ENCODE data around the gene MTHFD1L.
"Not testable (repeated sequence)": the region's sequence is repeated elsewhere in the genome, so short reads cannot be mapped to it uniquely, and the experiment has no call there.

The MTHFD1L gene

DNA sequence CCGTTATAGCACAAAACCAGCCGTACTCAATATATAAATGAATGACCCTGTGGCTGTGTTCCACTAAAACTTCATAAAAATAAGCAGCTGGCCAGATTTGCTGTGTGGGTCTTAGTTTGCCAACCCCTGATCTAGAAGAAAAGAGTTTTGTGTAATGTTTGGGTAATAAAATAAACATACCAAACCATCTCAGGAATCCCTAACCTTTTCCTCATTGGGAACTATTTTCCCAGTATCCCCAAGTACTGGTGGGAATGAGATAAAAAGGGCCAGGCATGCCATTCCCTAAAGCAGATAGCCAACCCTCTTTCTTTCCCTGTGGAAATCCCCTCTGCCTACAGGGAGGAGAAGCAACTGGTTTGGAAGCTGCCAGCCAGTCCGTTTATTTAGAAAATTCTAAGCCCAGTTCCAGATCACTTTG lies 205.1 kb downstream of the MTHFD1L start:
- no peak for DNase-seq

DNA sequence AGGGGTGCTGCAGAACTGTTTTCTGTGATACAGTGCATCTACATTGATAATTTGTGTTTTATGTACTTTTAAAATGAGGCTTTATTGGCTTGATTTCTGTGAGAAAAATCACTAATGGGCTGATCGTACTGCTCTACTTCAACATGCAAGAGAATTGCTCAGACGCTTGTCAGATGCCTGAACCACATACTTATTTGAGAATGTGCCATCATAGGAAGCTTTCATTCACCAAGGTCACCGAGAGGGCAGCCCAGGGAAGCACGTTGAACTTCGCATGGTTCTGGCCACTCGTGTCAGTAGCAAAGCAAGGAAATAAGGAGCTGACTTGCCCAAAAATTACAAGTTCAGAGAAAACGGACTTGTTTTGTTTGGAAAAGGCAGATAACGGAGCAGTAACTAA lies 205.8 kb downstream of the MTHFD1L start:
- DNase-seq: no peak

DNA sequence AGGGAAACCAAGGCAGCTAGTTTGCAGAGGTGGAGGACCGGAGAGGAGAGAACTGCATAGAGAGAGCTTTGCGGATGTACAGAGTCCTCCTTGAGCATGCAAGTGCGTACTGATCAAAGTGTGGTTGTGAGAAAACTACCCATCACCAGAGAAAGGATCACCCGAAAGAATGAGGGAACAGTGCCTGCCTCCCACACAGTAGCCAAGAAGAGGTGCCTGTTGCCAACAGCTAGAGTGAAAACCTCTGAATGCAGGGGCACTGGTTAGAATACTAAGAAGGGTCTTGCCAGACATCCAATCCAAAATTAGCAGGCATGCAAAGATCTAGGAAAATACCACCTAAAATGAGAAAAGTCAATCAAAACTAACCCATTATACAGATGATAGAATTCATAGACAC lies 207.6 kb downstream of the MTHFD1L start:
- DNase-seq: no peak

DNA sequence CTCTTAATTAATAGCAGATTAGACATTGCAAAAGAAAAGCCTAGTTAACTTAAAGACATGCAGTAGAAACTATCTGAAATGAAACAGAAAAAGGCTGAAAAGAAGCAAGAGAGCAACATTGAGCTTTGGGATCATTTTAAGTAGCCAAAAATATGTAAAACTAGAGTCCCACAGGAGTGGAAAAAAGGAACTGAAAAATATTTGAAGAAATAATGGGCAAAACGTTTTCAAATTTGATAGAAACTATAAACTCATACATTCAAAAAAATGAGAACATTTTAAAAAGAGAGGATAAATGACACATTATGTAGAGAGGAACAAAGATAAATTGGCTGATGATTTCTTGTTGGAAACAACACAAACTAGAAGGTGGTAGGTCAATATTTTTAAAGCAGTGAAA lies 208.2 kb downstream of the MTHFD1L start:
- no peak for DNase-seq

DNA sequence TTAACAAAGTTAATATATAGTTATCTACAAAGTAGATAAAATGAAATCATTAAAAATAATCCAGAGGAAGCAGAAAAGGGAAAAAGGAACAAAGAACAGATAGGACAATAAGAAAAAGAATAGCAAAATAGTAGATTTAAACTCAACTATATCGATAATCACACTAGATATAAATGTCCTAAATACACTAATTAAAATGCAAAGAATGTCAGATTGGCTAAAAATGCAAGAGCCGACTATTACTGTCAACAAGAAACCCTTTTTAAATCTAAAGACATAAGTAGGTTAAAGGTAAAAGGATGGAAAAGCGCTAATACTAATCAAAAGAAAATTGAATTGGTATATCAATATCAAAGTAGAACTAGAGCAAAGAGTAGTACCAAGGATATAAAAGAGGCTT lies 209.5 kb downstream of the MTHFD1L start:
- DNase-seq: no peak

DNA sequence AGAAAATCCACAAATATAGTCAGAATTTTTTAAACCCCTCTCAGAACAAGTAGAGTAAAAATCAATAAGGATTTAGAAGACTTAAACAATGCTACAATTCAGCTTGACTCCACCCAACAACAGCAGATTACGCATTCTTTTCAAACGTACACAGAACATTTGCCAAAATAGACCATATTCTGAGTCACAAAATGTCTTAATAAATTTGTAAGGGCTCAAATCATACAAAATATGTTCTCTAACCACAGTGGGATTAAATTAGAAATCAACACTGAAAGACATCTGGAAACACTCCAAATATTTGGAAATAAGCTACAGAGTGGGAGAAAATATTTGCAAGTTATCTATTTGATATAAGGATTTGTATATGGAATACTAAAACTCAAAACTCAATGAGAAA lies 210.0 kb downstream of the MTHFD1L start:
- DNase-seq: no peak

DNA sequence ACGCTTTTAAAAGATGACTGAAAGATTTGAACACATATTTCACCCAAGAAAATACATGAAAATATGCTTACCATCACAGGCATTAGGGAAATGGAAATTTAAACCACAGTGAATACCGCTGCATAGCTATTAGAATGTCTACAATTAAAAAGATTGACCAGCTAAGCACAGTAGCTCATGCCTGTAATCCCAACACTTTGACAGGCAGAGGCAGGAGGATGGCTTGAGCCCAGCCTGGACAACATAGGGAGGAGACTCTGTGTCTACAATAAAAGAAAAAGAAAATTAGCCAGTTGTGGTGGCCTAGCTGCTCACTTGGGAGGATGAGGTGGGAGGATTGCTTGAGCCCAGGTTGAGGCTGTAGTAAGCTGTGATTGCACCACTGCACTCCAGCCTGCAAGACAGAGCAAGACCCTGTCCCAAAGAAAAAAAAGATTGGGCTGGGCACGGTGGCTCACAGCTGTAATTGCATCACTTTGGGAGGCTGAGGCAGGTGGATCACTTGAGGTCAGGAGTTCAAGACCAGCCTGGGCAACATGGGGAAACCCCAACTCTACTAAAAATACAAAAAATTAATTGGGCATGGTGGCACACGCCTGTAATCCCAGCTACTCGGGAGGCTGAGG lies 210.5 kb downstream of the MTHFD1L start:
- no peak for DNase-seq

DNA sequence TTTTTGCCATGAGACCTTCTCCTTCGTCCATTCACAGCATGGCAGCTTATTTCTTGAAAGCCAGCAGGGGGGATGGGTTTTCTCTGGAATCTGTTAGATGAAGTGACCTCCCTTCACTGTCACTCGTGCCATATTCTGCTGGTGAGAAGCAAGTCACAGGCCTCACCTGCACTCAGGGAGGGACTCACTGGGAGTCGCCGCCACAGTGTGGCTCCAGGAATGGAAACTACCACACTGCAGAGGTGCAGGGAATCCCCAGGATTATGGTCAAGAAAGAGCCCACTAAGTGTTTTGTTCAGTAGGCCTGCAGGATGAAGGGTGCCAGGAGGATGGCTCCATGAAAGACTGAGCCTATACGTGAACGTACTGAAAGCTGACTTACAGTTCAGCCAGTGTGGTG lies 213.2 kb downstream of the MTHFD1L start:
- DNase-seq: no peak

DNA sequence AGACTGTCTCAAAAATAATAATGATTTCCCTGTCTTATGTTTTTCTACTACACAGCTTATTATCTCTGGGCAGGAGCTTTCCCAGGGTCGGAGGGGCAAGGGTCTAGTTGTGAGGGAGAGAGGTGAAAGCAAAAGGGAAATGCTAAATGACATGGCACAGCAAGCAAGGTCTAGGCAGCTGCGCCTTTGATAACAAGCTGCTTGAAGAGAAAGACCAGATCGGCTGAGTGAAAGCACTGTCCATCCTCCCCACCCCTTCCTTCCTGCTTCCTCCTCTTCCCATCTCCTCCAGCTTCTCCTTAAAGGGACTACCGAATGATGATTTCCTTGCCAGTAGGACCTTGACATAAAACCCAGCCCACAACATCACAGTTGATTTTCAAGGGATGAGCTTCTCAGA lies 216.2 kb downstream of the MTHFD1L start:
- no peak for DNase-seq

DNA sequence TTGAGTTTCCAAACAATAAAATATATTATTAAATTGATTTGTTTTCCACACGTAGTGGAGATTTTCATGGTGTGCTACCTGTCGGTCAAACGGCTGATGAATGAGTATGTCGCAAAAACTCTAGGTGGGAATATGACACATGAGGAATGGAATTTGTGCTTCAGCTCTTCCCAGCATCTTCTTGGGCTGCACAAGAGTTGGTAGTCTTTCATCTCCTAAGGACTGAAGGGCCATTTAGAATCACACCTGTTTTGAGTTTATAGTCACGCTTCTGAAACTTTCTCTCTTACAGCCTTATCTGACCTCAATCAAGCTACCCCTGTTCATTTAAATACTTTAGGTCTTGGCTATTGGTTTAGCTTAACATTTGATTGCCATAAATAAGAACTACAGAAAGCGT lies 216.6 kb downstream of the MTHFD1L start:
- DNase-seq: no peak

DNA sequence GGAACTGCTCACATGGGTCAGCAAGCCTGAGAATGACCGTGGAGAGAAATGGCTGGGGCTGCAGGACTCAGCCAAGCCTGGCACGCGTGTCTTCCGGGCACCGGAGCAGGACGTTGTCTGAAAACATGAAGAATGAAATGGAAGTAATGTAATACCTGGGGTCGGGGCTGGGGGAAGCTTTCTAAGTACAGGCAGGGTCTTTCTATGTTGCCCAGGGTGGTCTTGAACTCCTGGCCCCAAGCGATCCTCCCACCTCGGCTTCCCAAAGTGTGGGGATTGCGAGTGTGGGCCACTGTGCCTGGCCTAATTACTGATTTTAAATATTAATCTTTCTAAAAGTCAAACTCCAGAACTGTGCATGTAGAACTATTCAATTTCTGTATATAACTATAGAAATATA lies 218.8 kb downstream of the MTHFD1L start:
- no peak for DNase-seq

DNA sequence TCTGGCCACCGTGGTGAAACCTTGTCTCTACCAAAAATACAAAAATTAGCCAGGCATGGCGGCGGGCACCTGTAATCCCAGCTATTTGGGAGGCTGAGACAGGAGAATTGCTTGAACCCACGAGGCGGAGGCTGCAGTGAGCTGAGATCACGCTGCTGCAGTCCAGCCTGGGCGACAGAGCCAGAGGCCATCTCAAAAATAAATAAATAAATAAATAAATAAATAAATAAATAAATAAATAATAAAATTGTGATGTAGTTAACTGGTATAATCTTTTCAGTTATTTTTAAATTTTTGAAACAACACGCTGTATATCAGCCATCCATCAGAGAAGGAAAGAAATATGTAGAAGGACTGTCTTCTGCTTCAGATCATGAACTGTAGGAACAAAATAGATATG lies 221.6 kb downstream of the MTHFD1L start:
- not testable (repeated sequence) for DNase-seq

DNA sequence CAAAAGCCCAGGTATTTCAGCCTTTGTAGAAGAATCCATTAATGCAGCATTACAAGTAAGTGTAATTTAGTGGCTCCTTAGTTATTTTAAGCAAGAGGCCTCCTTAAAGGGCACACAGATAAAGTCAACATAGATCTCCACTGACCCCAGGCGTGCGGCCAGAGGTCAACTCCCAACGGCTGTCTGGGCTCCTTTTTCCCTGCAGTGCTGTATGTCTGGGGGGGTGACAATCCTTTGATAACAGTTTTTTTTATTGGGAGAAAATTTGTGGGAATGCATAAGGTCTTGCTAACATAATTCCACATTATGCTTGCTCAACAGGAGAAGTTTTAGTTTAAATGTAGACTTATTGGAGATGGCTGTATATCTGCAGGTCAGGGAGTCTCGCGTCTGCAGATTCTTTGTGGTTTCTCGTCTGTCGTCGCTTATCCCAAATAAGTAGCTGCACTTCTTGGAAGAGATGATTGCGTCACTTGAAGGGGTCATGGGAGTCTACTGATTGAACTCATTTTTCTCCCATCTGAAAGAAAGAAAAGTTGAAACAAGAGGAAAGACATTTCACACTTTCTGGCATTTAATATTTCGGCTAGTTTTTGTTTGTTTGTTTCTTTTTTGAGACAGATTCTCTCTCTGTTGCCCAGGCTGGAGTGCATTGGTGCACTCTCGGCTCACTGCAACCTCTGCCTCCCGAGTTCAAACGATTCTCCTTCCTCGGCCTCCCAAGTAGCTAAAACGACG lies 222.5 kb downstream of the MTHFD1L start:
- DNase-seq: no peak

DNA sequence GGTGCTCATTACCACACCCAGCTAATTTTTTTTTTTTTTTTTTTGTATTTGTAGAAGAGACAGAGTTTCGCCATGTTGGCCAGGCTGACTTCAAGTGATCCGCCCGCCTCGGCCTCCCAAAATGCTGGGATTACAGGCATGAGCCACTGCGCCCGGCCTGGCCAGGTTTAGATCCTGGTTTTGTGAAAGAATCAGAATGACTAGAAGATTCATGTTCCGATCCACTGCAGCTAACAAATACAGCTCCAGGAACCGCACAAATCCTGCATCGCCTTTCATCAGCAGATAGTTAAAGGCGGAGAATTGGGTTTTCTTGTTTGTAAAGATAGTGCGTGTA lies 223.1 kb downstream of the MTHFD1L start:
- no peak for DNase-seq

DNA sequence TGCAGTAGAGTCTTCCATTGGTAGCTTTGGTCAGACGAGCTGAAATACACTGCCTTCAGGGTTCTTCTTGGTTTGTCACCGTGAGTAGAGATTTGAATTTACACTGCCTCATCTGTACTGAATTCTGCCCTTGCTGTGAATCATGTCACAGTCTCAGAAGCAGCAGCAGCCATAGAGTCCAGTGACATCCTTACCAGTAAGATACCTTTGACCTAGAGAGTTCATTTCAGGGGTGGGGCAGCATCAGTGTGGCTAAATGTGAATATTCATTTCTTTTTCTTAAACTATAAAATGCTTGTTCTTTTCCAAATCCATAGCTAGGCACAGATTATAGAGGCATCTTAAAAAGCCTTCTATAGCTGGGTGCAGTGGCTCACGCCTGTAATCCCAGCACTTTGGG lies 223.5 kb downstream of the MTHFD1L start:
- DNase-seq: no peak

DNA sequence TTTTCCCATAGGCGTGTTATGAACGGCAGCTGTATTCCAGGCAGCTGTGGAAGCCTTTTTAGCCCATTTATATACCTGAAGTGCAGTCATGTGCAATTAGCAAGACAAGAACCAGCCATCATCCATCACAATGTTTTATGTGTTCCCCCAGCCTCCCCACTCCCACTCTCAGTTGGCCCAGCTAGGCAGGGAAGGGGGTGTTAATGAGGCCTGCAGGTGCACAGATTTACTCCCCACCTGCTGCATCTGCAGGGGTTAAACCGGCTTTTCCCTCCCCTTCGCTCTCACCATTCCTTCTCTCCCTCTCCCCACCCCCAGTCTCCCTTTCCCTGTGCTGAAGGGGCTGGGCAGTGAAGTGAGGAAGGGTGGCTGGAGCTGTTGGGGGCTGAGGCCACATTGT lies 224.5 kb downstream of the MTHFD1L start:
- no peak for DNase-seq

DNA sequence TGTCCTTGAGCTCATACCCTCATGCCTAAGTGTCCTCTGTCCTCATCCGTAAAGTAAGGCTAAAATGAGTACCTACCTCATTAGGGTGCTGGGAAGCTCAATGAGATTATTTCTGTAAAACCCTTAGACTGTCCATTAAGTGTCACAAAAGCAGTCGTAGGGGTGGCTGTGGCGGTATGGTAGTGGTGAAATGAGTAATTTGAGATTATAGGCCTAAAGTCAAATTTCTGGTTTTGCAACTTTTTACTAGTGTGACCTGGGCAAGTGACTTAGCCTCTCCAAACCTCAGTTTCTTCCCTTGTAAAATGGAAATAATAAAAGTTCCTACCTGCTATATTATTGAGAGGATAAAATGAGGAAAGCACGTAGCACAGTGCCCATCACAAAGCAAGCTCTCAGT lies 226.1 kb downstream of the MTHFD1L start:
- DNase-seq: no peak

DNA sequence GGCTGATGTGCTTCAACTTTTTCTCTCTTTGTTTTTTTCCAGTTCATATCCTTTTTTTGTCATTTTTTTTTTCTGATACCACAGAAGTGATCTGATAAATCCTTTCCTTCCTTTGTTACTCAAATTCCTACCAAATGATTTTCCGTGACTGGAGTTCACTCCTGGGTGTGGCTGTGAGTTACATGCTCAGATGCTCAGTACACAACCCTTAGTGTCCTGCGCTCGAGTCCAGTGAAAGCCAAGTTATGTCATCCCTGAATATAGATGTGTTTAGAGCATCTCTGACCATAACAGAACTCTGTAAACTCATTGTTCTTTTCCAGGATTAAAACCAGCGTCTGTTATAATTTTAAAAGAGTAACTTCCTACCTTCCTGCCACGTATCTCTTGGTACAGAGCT lies 227.1 kb downstream of the MTHFD1L start:
- no peak for DNase-seq

DNA sequence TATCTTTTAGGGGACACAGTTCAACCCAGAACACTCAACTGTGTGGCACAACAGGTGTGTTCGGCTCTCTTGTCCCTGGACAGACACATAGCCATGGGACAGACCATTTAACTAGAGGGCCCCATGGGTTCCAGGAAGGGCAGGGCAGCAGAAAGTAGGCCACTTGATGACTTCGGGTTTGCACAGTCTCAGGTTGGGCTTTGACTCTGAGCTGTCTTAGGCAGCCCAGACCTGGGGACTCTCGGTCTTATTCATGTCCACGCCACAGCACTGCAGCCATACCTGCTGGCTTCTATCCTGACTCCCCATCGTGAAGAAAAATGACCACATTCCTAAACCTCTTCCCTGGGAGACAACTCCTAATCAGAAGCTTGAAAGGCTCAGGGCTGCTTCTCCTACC lies 228.2 kb downstream of the MTHFD1L start:
- DNase-seq: no peak

DNA sequence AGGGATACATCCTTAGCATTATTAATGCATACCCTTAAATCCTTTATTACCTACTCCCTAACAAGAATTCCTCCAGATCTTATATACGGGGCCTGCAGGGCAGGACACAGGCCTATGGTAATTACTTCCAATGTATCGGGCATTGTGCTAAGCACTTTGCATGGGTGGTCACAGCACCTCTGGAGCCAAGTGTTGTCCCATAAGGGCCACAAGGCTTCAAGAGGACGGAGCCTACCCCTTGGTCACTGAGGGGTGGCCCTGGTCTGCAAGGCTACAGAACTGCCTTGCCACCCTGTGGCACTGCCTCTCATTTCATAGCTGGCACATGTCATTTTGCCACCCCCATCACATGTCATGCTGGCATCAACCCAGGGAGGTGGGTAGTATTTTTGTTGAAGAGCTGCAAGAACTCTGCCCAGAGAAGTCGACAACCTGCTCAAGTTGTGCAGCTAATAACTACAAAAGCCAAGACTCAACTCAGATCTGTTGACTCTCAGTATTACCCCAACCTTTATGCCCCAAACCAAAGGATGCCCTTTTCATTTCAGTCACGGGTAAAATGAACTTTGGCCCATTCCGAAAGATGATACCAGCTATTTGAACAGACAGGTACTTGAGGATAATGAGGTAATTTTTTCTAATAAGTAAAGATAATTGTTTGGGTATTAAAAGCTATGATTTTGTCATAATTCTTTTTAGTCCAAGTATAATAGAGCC lies 230.2 kb downstream of the MTHFD1L start:
- no peak for DNase-seq

DNA sequence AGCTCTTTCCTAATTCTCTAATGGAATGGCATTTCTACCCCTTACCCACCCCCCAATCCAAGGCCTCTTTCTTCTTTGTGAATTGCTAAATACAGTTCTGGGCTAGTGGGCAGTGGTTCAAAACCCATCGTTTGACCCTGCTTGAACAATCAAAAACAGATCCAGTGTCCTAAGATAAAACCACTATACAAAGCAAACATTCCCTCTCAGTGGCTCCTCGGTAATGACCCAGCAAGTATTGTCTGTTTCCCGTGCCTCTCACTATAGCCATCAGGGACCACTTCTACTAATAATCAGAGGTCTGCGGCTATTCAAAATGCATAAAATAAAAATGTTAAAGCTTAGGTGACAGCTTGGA lies 230.7 kb downstream of the MTHFD1L start:
- no peak for DNase-seq

DNA sequence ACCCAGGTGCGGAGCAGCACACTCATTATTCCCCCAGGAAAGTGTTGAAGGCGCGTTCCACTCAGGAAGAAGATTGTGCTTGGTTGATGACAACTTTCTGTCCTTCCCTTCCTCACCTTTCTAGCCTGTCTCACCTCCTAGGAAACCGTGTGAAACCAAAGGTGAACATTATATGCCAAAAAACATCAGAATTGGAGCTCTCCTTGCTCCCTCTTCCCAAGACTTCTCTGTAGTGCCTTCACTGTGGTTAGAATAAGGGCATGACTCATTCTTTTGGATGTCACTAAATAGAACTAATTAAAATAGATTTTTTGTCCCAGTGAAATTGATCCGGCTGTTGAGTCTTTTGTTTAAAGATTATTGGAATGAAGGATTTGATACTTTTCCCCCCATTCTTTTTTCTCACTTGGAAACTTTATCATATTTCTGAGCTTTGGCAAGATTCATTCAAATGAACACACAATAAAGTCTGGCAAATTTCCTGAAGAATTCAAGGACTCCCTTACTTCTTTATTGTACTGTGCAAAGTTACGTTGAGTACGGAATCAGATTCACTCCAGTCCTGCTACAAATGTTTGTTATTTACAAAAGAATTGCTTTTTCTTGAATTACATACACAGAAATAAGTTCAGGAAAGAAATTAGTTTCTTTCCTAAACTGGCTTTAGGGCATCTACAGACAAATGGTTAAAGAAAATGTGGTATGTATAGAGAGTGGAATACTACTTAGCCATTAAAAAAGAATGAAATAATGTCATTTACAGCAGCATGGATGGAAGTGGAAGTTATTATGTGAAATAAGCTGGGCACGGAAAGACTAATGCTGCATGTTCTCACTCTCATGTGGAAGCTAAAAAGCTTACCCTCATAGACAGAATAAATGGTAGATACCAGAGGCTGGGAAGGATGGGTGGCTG lies 231.4 kb downstream of the MTHFD1L start:
- no peak for DNase-seq

DNA sequence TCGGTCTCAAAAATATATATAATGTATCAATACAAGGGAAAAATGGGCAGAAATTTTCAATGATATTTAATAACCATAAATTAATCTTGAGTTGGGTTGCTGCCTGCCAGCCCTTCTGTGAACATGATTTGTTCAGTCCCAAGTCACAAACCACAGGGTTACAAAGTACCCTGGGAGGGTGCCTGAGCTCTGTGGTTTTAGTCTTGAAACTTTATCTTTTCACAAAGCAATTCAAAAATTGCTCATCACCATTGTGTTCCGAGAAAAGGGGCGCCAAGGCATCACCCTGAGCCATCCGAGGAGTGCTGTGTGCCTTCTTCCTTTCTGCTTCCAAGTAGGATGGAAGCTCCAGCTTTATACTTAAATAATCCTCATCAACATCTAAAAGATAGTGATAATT lies 232.7 kb downstream of the MTHFD1L start:
- no peak for DNase-seq

Measured in cerebellar nuclear complex (tissue), 1 donor.